ENCODE results near the gene FOXD1.
"Not testable (repeated sequence)": the region's sequence is repeated elsewhere in the genome, so short reads cannot be mapped to it uniquely, and the experiment has no call there.

Gene FOXD1

GRCh38 chr5:73420666-73421065, 27.9 kb downstream of the FOXD1 start:
- H3K9ac ChIP-seq (ENCODE audit: low read length), result no peak overlapping the region
- H3K9me3 ChIP-seq (ENCODE audit: low read length), result no peaks in the 10 kb centered on the region
- peaks cover 48 to 53% of the 10 kb centered on the region in 2 donors for H3K27me3 ChIP-seq (ENCODE audit: control insufficient read depth in 1 of 2, insufficient read depth in 2 of 2, low read length in 2 of 2)
- no peak overlapping the region for H3K27ac ChIP-seq (ENCODE audit: low read depth, low read length)
- peaks cover 7% of the 10 kb centered on the region for H3K4me1 ChIP-seq (ENCODE audit: insufficient read depth, low read length)
- no peaks in the 10 kb centered on the region for H3K36me3 ChIP-seq (ENCODE audit: insufficient read depth, low read length)
- H3K4me3 ChIP-seq (ENCODE audit: low read depth in 1 of 2, low read length in 2 of 2), result no peak overlapping the region

DNA sequence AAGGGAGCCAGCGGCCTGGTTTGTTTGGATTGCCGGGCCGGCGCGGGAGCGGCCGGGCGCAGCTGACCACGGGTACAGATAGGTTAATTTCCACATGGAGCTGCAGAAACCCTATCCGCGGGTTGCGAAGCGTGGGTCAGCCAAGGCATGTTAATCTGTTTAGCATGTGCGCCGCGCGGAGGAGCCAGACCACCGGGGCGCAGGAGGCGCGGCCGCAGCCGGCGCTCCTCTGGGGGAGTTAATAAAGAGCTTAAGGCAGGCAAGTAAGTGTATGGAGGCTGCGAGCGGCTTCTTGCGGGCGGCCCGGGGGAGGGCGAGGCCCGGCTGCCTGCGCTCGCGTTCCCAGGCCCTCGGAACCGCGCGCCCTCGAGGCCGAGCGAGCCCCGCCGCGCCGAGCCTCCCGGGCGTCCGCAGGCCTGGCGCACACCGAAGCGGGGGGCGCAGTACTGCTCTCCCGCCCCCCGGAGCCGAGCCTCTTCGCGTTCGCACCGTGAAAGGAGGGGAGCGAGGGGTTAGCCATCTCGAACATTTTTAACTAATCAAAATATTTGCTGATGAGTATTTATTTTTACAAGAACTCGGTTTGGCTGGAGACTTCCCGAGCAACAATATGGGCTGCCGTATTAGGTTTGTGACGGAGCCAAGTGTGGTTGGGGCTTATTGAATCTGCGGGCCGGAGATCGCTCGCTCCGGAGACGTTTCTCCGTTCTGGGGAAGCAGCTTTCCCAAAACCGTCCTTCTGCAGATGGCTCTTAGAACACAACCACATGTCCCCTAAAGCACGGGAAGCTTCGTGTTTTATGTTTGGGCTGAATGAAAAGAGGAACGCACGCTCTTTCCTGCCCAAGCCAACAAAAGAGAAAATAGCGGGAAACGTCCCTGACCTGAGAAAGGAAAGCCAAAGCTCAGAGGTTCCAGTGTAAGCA, 28.8 kb downstream of the FOXD1 start:
- H3K27me3 ChIP-seq (ENCODE audit: control insufficient read depth in 1 of 2, insufficient read depth in 2 of 2, low read length in 2 of 2), result peaks cover 53 to 59% of the 10 kb centered on the region in 2 donors
- H3K9ac ChIP-seq (ENCODE audit: low read length), result no peak overlapping the region
- H3K4me1 ChIP-seq (ENCODE audit: insufficient read depth, low read length), result peaks cover 7% of the 10 kb centered on the region
- no peaks in the 10 kb centered on the region for H3K36me3 ChIP-seq (ENCODE audit: insufficient read depth, low read length)
- peak overlapping the region; percentile 25 to 28 for H3K4me3 ChIP-seq (ENCODE audit: low read depth in 1 of 2, low read length in 2 of 2)
- no peaks in the 10 kb centered on the region for H3K9me3 ChIP-seq (ENCODE audit: low read length)
- no peak overlapping the region for H3K27ac ChIP-seq (ENCODE audit: low read depth, low read length)

DNA sequence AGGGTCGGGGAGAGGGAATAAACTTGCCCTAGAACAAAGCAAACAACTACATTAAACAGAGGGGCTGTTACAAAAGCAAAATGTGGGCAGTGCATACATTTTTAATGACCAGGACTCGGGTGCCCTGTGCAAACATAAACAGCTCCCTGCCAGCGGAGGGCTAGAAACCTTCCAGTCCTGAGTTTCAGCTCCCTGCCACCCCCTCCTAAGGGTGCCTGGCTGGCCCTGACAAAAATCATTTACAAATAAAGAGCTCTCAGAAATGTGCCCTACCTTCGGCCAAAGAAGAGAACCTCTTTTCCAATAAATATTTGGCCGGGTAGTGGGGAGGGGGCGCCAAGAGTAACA, 29.5 kb downstream of the FOXD1 start:
- Histone ChIP-seq H3K9ac (ENCODE audit: low read length) (no peak overlapping the region), H3K36me3 (ENCODE audit: insufficient read depth, low read length) (no peaks in the 10 kb centered on the region), H3K9me3 (ENCODE audit: low read length) (no peaks in the 10 kb centered on the region), H3K4me1 (ENCODE audit: insufficient read depth, low read length) (peaks cover 7% of the 10 kb centered on the region), H3K27me3 (ENCODE audit: control insufficient read depth in 1 of 2, insufficient read depth in 2 of 2, low read length in 2 of 2) (peaks cover 53 to 59% of the 10 kb centered on the region in 2 donors), H3K4me3 (ENCODE audit: low read depth in 1 of 2, low read length in 2 of 2) (peak overlapping the region in 1 of 2 donors; percentile 28), H3K27ac (ENCODE audit: low read depth, low read length) (no peak overlapping the region)

DNA sequence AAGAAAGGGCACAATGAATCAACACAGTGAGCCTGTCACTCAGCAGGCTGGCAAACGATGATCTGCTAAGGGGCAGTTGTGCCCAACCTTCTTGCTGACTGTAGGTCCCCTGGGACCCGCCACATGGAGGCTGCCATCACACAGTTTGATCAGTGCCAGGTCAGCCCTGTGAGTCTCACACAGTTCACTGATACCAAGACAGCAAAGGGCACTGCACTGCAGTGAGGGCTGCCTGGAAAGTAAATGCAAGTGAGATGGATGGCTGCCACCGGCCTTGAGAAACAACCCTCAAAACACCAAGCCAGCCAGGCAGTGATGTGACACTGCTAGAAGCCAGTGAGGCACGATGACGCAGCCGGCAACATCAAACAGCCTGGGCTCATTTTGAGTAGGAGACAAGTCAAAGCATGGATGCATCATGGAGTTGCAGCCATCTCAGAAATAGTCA, 30.3 kb downstream of the FOXD1 start:
- no peaks in the 10 kb centered on the region for H3K36me3 ChIP-seq (ENCODE audit: insufficient read depth, low read length)
- no peak overlapping the region for H3K4me3 ChIP-seq (ENCODE audit: low read depth in 1 of 2, low read length in 2 of 2)
- no peaks in the 10 kb centered on the region for H3K9me3 ChIP-seq (ENCODE audit: low read length)
- H3K27me3 ChIP-seq (ENCODE audit: control insufficient read depth in 1 of 2, insufficient read depth in 2 of 2, low read length in 2 of 2), result peaks cover 53 to 59% of the 10 kb centered on the region in 2 donors
- H3K9ac ChIP-seq (ENCODE audit: low read length), result no peak overlapping the region
- H3K27ac ChIP-seq (ENCODE audit: low read depth, low read length), result no peak overlapping the region
- peaks cover 7% of the 10 kb centered on the region for H3K4me1 ChIP-seq (ENCODE audit: insufficient read depth, low read length)

DNA sequence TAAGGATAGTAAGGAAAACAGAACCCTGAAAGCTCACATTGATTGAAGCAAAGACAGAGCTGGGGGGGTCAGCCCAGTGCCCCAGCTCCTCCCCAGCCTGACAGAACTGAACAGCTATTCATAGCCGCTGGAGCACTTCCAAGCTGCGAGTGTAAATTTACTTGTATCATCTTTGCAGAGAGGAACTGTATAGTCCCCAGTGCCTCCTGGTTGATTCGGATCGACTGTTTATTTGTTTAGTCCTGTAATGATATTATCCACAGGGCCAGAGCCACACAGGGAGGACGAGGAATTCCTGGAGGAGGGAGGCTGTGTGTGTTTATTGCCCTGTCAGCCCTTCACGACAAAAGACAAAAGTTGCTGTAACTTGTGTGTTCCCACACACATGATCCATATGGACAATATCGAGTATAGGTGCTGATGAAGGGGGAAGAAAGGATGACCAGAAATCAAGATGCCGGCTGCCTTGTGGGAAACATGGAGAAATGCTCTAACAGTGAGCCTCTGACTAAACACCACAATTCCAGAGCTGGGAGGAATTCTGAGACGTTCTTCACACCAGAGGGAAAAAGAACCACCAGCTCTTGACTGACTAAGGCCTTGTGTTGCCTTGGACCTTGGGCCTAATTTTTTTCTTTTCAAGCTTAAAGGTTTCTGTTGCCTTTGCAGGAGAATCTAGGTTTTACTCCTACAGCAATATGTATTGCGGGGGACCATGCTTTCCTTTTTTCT, 31.1 kb downstream of the FOXD1 start:
- H3K4me1 ChIP-seq (ENCODE audit: insufficient read depth, low read length), result peaks cover 7% of the 10 kb centered on the region
- H3K9me3 ChIP-seq (ENCODE audit: low read length), result no peaks in the 10 kb centered on the region
- H3K27me3 ChIP-seq (ENCODE audit: control insufficient read depth in 1 of 2, insufficient read depth in 2 of 2, low read length in 2 of 2), result peaks cover 53 to 59% of the 10 kb centered on the region in 2 donors
- H3K4me3 ChIP-seq (ENCODE audit: low read depth in 1 of 2, low read length in 2 of 2), result no peak overlapping the region
- H3K27ac ChIP-seq (ENCODE audit: low read depth, low read length), result no peak overlapping the region
- no peaks in the 10 kb centered on the region for H3K36me3 ChIP-seq (ENCODE audit: insufficient read depth, low read length)
- no peak overlapping the region for H3K9ac ChIP-seq (ENCODE audit: low read length)

DNA sequence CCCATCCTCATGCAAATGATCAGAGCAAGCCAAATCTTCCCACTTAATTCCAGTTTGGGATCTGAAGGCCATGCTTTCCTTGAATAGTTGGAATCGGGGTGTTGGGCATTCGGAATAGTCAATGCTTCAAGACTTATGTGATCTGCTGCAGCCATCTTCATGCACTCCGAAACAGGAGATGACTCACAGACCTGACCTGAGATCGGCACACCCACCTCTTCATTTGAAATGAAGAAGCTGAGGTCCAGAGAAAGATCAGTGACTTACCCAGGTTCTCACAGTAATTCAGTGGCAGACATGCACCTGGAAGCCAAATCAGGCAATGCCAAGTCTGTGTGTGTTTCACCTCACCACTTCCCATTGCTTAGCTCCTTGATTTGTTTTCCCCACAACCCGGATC, 33.0 kb downstream of the FOXD1 start:
- Histone ChIP-seq H3K27me3 (ENCODE audit: control insufficient read depth in 1 of 2, insufficient read depth in 2 of 2, low read length in 2 of 2) (peaks cover 39 to 42% of the 10 kb centered on the region in 2 donors), H3K9ac (ENCODE audit: low read length) (no peak overlapping the region), H3K4me3 (ENCODE audit: low read depth in 1 of 2, low read length in 2 of 2) (no peak overlapping the region), H3K4me1 (ENCODE audit: insufficient read depth, low read length) (peaks cover 7% of the 10 kb centered on the region), H3K36me3 (ENCODE audit: insufficient read depth, low read length) (no peaks in the 10 kb centered on the region), H3K27ac (ENCODE audit: low read depth, low read length) (no peak overlapping the region), H3K9me3 (ENCODE audit: low read length) (no peaks in the 10 kb centered on the region)

DNA sequence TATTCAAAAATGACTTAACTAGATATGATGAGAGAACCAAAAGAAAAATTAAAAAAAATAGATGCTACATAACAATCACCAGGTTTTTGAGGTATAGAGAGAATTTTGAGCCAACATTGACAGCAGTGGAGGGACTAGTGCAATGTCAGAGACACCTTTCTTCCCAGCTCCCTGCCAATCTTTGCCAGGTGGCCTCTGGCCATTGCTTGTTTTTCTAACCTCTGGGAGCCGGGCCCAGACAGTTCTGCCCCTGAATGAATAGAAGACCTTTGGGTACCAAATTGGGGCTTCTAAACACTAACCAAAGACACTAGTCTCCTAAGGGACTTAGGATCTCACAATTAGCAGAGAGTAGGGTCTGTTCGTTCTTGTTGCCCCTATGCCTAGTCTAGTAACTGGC, 33.4 kb downstream of the FOXD1 start:
- Histone ChIP-seq H3K4me3 (ENCODE audit: low read depth in 1 of 2, low read length in 2 of 2) (no peak overlapping the region), H3K36me3 (ENCODE audit: insufficient read depth, low read length) (no peaks in the 10 kb centered on the region), H3K27me3 (ENCODE audit: control insufficient read depth in 1 of 2, insufficient read depth in 2 of 2, low read length in 2 of 2) (peaks cover 35 to 38% of the 10 kb centered on the region in 2 donors), H3K9ac (ENCODE audit: low read length) (no peak overlapping the region), H3K4me1 (ENCODE audit: insufficient read depth, low read length) (peaks cover 2% of the 10 kb centered on the region), H3K27ac (ENCODE audit: low read depth, low read length) (no peak overlapping the region), H3K9me3 (ENCODE audit: low read length) (no peaks in the 10 kb centered on the region)

DNA sequence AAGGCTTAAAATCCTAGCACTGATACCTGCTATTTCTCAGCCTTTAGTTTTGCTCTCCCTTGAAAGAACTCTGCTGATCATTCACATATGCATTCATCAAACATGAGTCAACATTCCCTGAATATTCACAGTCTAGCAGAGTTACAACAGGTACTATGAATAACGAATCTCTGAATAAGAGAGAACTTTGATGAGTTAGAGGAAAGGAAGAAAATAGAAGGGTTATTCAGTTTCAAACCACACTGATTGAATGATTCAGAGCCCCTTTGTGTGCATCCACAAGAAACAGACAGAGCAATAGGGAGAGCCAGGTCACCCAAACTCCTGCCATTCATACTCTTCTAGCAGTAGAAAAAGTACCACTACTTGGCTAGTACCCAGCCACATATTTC, 36.0 kb downstream of the FOXD1 start:
- H3K4me3 ChIP-seq (ENCODE audit: low read depth in 1 of 2, low read length in 2 of 2), result no peak overlapping the region
- H3K4me1 ChIP-seq (ENCODE audit: insufficient read depth, low read length), result no peaks in the 10 kb centered on the region
- no peak overlapping the region for H3K9ac ChIP-seq (ENCODE audit: low read length)
- no peaks in the 10 kb centered on the region for H3K36me3 ChIP-seq (ENCODE audit: insufficient read depth, low read length)
- no peaks in the 10 kb centered on the region for H3K9me3 ChIP-seq (ENCODE audit: low read length)
- peaks cover 11 to 20% of the 10 kb centered on the region in 2 donors for H3K27me3 ChIP-seq (ENCODE audit: control insufficient read depth in 1 of 2, insufficient read depth in 2 of 2, low read length in 2 of 2)
- H3K27ac ChIP-seq (ENCODE audit: low read depth, low read length), result no peak overlapping the region

- Histone ChIP-seq H3K27me3 (ENCODE audit: control insufficient read depth in 1 of 2, insufficient read depth in 2 of 2, low read length in 2 of 2) (peaks cover 11 to 14% of the 10 kb centered on the region in 2 donors), H3K9ac (ENCODE audit: low read length) (no peak overlapping the region), H3K36me3 (ENCODE audit: insufficient read depth, low read length) (no peaks in the 10 kb centered on the region), H3K27ac (ENCODE audit: low read depth, low read length) (no peak overlapping the region), H3K9me3 (ENCODE audit: low read length) (no peaks in the 10 kb centered on the region), H3K4me3 (ENCODE audit: low read depth in 1 of 2, low read length in 2 of 2) (no peak overlapping the region), H3K4me1 (ENCODE audit: insufficient read depth, low read length) (no peaks in the 10 kb centered on the region)
Measured at GRCh38 chr5:73411936-73412596, 36.5 kb downstream of the FOXD1 start.

GRCh38 chr5:73409927-73410326, 38.6 kb downstream of the FOXD1 start:
- not testable (repeated sequence) for H3K9ac ChIP-seq (ENCODE audit: low read length); H3K27me3 ChIP-seq (ENCODE audit: control insufficient read depth in 1 of 2, insufficient read depth in 2 of 2, low read length in 2 of 2); H3K36me3 ChIP-seq (ENCODE audit: insufficient read depth, low read length); H3K9me3 ChIP-seq (ENCODE audit: low read length); H3K27ac ChIP-seq (ENCODE audit: low read depth, low read length); H3K4me1 ChIP-seq (ENCODE audit: insufficient read depth, low read length); H3K4me3 ChIP-seq (ENCODE audit: low read depth in 1 of 2, low read length in 2 of 2)

DNA sequence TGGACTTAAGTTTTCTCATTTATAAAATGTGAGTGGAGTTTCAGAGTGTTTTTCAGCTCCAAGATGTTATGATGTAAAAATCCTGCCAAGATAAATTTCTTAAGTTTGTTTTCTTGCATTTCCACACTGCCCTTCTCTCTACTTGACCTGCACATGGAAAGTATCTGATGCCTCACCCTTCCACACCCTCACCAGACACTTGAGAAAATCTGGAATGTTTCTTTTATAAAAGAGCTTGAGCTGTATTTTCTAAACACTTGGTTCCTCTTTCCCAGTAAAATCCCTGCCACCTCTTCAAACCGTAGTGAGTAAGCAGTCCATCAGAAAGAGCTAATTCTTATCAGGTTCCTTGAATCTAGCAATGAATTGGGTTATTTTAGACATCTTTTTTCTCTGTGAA, 42.9 kb downstream of the FOXD1 start:
- H3K27ac ChIP-seq (ENCODE audit: low read depth, low read length), result no peak overlapping the region
- no peaks in the 10 kb centered on the region for H3K27me3 ChIP-seq (ENCODE audit: control insufficient read depth in 1 of 2, insufficient read depth in 2 of 2, low read length in 2 of 2)
- H3K4me1 ChIP-seq (ENCODE audit: insufficient read depth, low read length), result no peaks in the 10 kb centered on the region
- H3K9me3 ChIP-seq (ENCODE audit: low read length), result no peaks in the 10 kb centered on the region
- no peak overlapping the region for H3K9ac ChIP-seq (ENCODE audit: low read length)
- no peak overlapping the region for H3K4me3 ChIP-seq (ENCODE audit: low read depth in 1 of 2, low read length in 2 of 2)
- no peaks in the 10 kb centered on the region for H3K36me3 ChIP-seq (ENCODE audit: insufficient read depth, low read length)

Measured in muscle layer of colon (tissue), 2 donors.